ENCODE results near the gene TRPV6.

The TRPV6 gene

GRCh38 chr7:142885311-142886230 is at the start of gene TRPV6:
Gene TRPV6, minus strand, starts transcription at chr7:142885745.
- DNase-seq (ENCODE audit: low read depth) = no peak

- DNase-seq (ENCODE audit: low read depth) = no peak
Observed at GRCh38 chr7:142934056-142934455, 48.5 kb upstream of the TRPV6 start.

- DNase-seq (ENCODE audit: low read depth) = no peak
Observed at GRCh38 chr7:142933624-142934023, 48.1 kb upstream of the TRPV6 start, which contains the start of gene TRPV5. Gene TRPV5, minus strand, starts transcription at chr7:142933746. Its CDS starts 287 bp downstream, at chr7:142933459.

GRCh38 chr7:142933092-142933475 is 47.5 kb upstream of the TRPV6 start:
- DNase-seq (ENCODE audit: low read depth) = no peak

- DNase-seq (ENCODE audit: low read depth) = no peak
Observed at GRCh38 chr7:142932386-142933091, 47.0 kb upstream of the TRPV6 start.

- no peak for DNase-seq (ENCODE audit: low read depth)
Observed at GRCh38 chr7:142930126-142930730, 44.7 kb upstream of the TRPV6 start.

- no peak for DNase-seq (ENCODE audit: low read depth)
Observed at GRCh38 chr7:142927949-142928348, 42.4 kb upstream of the TRPV6 start.

- DNase-seq (ENCODE audit: low read depth) = no peak
Observed at GRCh38 chr7:142927085-142927745, 41.7 kb upstream of the TRPV6 start.

- no peak for DNase-seq (ENCODE audit: low read depth)
Observed at GRCh38 chr7:142925413-142925812, 39.9 kb upstream of the TRPV6 start.

- DNase-seq (ENCODE audit: low read depth) = no peak
Observed at GRCh38 chr7:142923391-142923790, 37.8 kb upstream of the TRPV6 start.

- no peak for DNase-seq (ENCODE audit: low read depth)
Observed at GRCh38 chr7:142919656-142920055, 34.1 kb upstream of the TRPV6 start.

GRCh38 chr7:142918901-142919300 is 33.4 kb upstream of the TRPV6 start:
- DNase-seq (ENCODE audit: low read depth) = no peak

- DNase-seq (ENCODE audit: low read depth) = no peak
Observed at GRCh38 chr7:142917447-142917846, 31.9 kb upstream of the TRPV6 start.

GRCh38 chr7:142916508-142916907 is 31.0 kb upstream of the TRPV6 start:
- no peak for DNase-seq (ENCODE audit: low read depth)

GRCh38 chr7:142915315-142915714 is 29.8 kb upstream of the TRPV6 start:
- no peak for DNase-seq (ENCODE audit: low read depth)

GRCh38 chr7:142914121-142914520 is 28.6 kb upstream of the TRPV6 start:
- no peak for DNase-seq (ENCODE audit: low read depth)

- no peak for DNase-seq (ENCODE audit: low read depth)
Observed at GRCh38 chr7:142913566-142913965, 28.0 kb upstream of the TRPV6 start.

GRCh38 chr7:142913051-142913450 is 27.5 kb upstream of the TRPV6 start:
- DNase-seq (ENCODE audit: low read depth) = no peak

GRCh38 chr7:142910481-142910880 is 24.9 kb upstream of the TRPV6 start:
- no peak for DNase-seq (ENCODE audit: low read depth)

GRCh38 chr7:142910031-142910433 is 24.5 kb upstream of the TRPV6 start:
- DNase-seq (ENCODE audit: low read depth) = no peak

GRCh38 chr7:142908921-142909890 is 23.7 kb upstream of the TRPV6 start:
- peak; percentile 2 for DNase-seq (ENCODE audit: low read depth)
